Testis (tissue), 3 donors: ENCODE measurements around the gene BEST1. TPM values are rescaled to one million over a fixed set of nuclear protein-coding genes. Genes with fewer than 3 reads are reported as not detected.

Experiments used
- DNase-seq: peaks from one replicate; pipeline ENCODE4 v3.0.0-alpha.2; 2019
- H3K27ac ChIP-seq, 2 donors: fragments of 200-600 bp; sonication (generic); one replicate each; pipeline ENCODE4 v1.5.1; 2019
- H3K27me3 ChIP-seq: fragments of 200-600 bp; sonication (generic); one replicate; pipeline ENCODE4 v1.5.1; 2019
- H3K36me3 ChIP-seq: fragments of 200-600 bp; sonication (generic); one replicate; pipeline ENCODE4 v1.5.1; 2017; ENCODE audit warnings: low read depth; ENCODE audit errors: missing control alignments
- H3K4me1 ChIP-seq: fragments of 200-600 bp; sonication (generic); one replicate; pipeline ENCODE4 v1.5.1; 2019
- H3K4me3 ChIP-seq, 2 donors: fragments of 200-600 bp; sonication (generic); one replicate each; pipeline ENCODE4 v1.5.1; 2017 to 2019
- H3K9me3 ChIP-seq: fragments of 200-600 bp; sonication (generic); one replicate; pipeline ENCODE4 v1.5.1; 2017
- CTCF ChIP-seq, 3 experiments: fragments of 450-650 bp in 2 of 3; fragments of 200-600 bp in 1 of 3; sonication (generic) in 1 of 3; IDR thresholded peaks; one replicate each; pipeline ENCODE4 v1.5.1; 2016 to 2019; ENCODE audit warnings: antibody characterized with exemption in 3 of 3, mild to moderate bottlenecking in 2 of 3, moderate library complexity in 1 of 3
- POLR2A ChIP-seq: fragments of 450-650 bp; IDR thresholded peaks from one replicate; pipeline ENCODE4 v1.6.1; 2017; ENCODE audit warnings: antibody characterized with exemption, mild to moderate bottlenecking, moderate library complexity
- WGBS, 2 donors: methylation state at CpG; one replicate each; pipeline ENCODE4 v1.1.5; 2018; 5-methylcytosine and 5-hydroxymethylcytosine counted together
- intact Hi-C: fragments of 100-400 bp; cut with DNase I; formaldehyde crosslinking; loops from one replicate; pipeline ENCODE4 v1.15.1; 2023; ENCODE audit warnings: low total_unique reads
- polyA plus RNA-seq: library from polyadenylated mRNA; stranded (reverse); fragments of 350-450 nt; fragmentation: Illumina TruSeq; extraction: RNeasy Lipid Tissue Mini Kit (QIAGEN cat#74804); gene quantifications from one replicate; pipeline ENCODE4 v1.2.3, GENCODE V29; 2014; ENCODE audit warnings: low read depth, low replicate concordance; ENCODE audit not compliant: insufficient read depth
- total RNA-seq, 2 donors: library from RNA; depleted of rRNA; stranded (reverse); fragments of >200 nt; gene quantifications; one replicate each; pipeline ENCODE4 v1.2.3, GENCODE V29; 2016

Gene BEST1
- total and polyA plus RNA-seq, 3 donors from 2014 or later = 9.2 to 33.4 (median 21.0) TPM

- Histone ChIP-seq H3K36me3 (no peaks in the 10 kb centered on the region), H3K27me3 (no peaks in the 10 kb centered on the region), H3K9me3 (no peaks in the 10 kb centered on the region), H3K4me1 (peaks cover 61% of the 10 kb centered on the region), H3K27ac (peak overlapping the region; percentile 84 to 100), H3K4me3 (no peak overlapping the region)
- intact Hi-C loops = no loop called here
- TF ChIP-seq CTCF (IDR thresholded peaks at IDR 0.05) (no peak), POLR2A (no peak)
- WGBS, 2 donors = 19 to 32% methylated on average over 15 to 16 of the region's 16 CpGs
- peak; percentile 98 for DNase-seq
Measured at GRCh38 chr11:61971248-61972111, 21.3 kb downstream of the BEST1 start.

- intact Hi-C loops = no loop called here
- Histone ChIP-seq H3K27ac (peak overlapping the region; percentile 84 to 100), H3K4me3 (no peak overlapping the region), H3K36me3 (no peaks in the 10 kb centered on the region), H3K4me1 (peaks cover 61% of the 10 kb centered on the region), H3K9me3 (no peaks in the 10 kb centered on the region), H3K27me3 (no peaks in the 10 kb centered on the region)
- TF ChIP-seq CTCF (IDR thresholded peaks at IDR 0.05) (no peak), POLR2A (no peak)
- WGBS, 2 donors = 43 to 47% methylated on average over 7 of the region's 7 CpGs
- DNase-seq = no peak
Measured at GRCh38 chr11:61972112-61972671, 22.0 kb downstream of the BEST1 start.

GRCh38 chr11:61972672-61973475, 22.7 kb downstream of the BEST1 start:
- Histone ChIP-seq H3K27ac (peak overlapping the region; percentile 84 to 100), H3K27me3 (no peaks in the 10 kb centered on the region), H3K4me3 (no peak overlapping the region), H3K4me1 (peaks cover 61% of the 10 kb centered on the region), H3K36me3 (no peaks in the 10 kb centered on the region), H3K9me3 (no peaks in the 10 kb centered on the region)
- intact Hi-C loops = no loop called here
- TF ChIP-seq CTCF (IDR thresholded peaks at IDR 0.05) (no peak), POLR2A (no peak)
- 57 to 60% methylated on average over 11 of the region's 11 CpGs for WGBS, 2 donors
- DNase-seq = no peak

GRCh38 chr11:61973476-61974162, 23.5 kb downstream of the BEST1 start:
- no peaks in the 10 kb centered on the region for H3K27me3 ChIP-seq
- peak overlapping the region; percentile 84 to 100 for H3K27ac ChIP-seq
- peaks cover 66% of the 10 kb centered on the region for H3K4me1 ChIP-seq
- no peaks in the 10 kb centered on the region for H3K36me3 ChIP-seq
- no peaks in the 10 kb centered on the region for H3K9me3 ChIP-seq
- WGBS, 2 donors = 62 to 68% methylated on average over 10 of the region's 10 CpGs
- no peak overlapping the region for H3K4me3 ChIP-seq
- DNase-seq = no peak
- intact Hi-C loops = no loop called here
- TF ChIP-seq CTCF (IDR thresholded peaks at IDR 0.05) = no peak
- TF ChIP-seq POLR2A = no peak
